CD4-positive, alpha-beta T cell treated with Interleukin-15 for 4 hours (primary cell): ENCODE results near the gene ZNF43.
"Not testable (repeated sequence)": the region's sequence is repeated elsewhere in the genome, so short reads cannot be mapped to it uniquely, and the experiment has no call there.

Experiments used
- DNase-seq: peaks from one replicate; pipeline ENCODE4 v3.0.0-alpha.2; 2020; ENCODE audit warnings: low spot score

ZNF43 gene

DNA sequence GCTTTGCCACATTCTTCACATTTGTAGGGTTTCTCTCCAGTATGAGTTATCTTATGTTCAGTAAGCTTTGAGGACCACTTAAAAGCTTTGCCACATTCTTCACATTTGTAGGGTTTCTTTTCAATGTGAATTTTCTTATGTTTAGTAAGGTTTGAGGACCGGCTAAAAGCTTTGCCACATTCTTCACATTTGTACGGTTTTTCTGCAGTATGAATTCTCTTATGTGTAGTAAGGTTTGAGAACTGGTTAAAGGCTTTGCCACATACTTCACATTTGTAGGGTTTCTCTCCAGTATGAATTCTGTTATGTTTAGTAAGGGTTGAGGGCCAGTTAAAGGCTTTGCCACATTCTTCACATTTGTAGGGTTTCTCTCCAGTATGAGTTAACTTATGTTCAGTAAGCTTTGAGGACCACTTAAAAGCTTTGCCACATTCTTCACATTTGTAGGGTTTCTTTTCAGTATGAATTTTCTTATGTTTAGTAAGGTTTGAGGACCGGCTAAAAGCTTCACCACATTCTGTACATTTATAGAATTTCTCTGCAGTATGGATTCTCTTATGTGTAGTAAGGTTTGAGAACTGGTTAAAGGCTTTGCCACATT lies 27.5 kb downstream of the ZNF43 start:
- not testable (repeated sequence) for DNase-seq

- DNase-seq, result no peak
These were observed 46.4 kb downstream of the ZNF43 start for GRCh38 chr19:21789466-21790085.

- no peak for DNase-seq
These were observed 49.0 kb downstream of the ZNF43 start for GRCh38 chr19:21786936-21787335.

DNA sequence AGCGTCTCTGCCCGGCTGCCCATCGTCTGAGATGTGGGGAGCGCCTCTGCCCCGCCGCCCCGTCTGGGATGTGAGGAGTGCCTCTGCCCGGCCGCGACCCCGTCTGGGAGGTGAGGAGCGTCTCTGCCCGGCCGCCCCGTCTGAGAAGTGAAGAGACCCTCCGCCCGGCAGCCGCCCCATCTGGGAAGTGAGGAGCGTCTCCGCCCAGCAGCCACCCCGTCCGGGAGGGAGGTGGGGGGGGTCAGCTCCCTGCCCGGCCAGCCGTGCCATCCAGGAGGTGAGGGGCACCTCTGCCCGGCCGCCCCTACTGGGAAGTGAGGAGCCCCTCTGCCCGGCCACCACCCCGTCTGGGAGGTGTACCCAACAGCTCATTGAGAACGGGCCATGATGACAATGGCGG lies 60.2 kb downstream of the ZNF43 start:
- not testable (repeated sequence) for DNase-seq

- DNase-seq, result peak; percentile 89
These were observed 68.7 kb downstream of the ZNF43 start, which contains the start of gene ZNF100 for GRCh38 chr19:21767065-21767800. ZNF100 (minus strand) TSS chr19:21767579; CDS start chr19:21767429, 150 bp downstream.

DNA sequence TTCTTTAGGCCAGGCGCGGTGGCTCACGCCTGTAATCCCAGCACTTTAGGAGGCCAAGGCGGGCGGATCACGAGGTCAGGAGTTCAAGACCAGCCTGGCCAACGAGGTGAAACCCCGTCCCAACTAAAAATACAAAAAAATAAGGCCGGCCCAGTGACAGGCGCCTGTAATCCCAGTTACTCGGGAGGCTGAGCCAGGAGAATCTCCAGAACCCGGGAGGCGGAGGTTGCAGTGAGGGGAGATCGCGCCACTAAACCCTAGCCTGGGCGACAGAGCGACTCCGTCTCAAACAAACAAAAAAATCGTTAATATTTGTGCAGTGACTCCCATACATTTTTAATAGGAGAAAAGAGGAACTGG lies 69.3 kb downstream of the ZNF43 start:
- DNase-seq, result not testable (repeated sequence)

- no peak for DNase-seq
These were observed 70.8 kb downstream of the ZNF43 start for GRCh38 chr19:21765151-21765550.

GRCh38 chr19:21761547-21761946 lies 74.4 kb downstream of the ZNF43 start:
- not testable (repeated sequence) for DNase-seq

GRCh38 chr19:21758296-21758695 lies 77.7 kb downstream of the ZNF43 start:
- DNase-seq, result no peak

GRCh38 chr19:21755555-21755954 lies 80.4 kb downstream of the ZNF43 start:
- DNase-seq, result not testable (repeated sequence)
